OCI-LY1 (cell line): ENCODE results near the gene CREB3L2.

Experiments
- H2AFZ ChIP-seq: fragments of 200-600 bp; sonication (generic), shearing (Covaris generic); 2 replicates; pipeline ENCODE4 v1.6.0; 2014; ENCODE audit warnings: antibody characterized with exemption, mild to moderate bottlenecking, low read length
- H3F3A ChIP-seq: fragments of 200-600 bp; sonication (generic), shearing (Covaris generic); 2 replicates; pipeline ENCODE4 v1.6.0; 2014; ENCODE audit warnings: mild to moderate bottlenecking, antibody characterized with exemption, low read length, moderate library complexity; ENCODE audit not compliant: insufficient read depth
- H3K27ac ChIP-seq: fragments of 200-600 bp; sonication (generic); 2 replicates; pipeline ENCODE4 v1.5.1; 2014; ENCODE audit warnings: low read length, mixed run types, mild to moderate bottlenecking, low read depth; ENCODE audit not compliant: poor library complexity, severe bottlenecking
- H3K27me3 ChIP-seq: fragments of 200-600 bp; sonication (generic); 2 replicates; pipeline ENCODE4 v1.6.0; 2014; ENCODE audit warnings: antibody characterized with exemption, mild to moderate bottlenecking, low read length, moderate library complexity; ENCODE audit not compliant: insufficient read depth
- H3K36me3 ChIP-seq: fragments of 200-600 bp; sonication (generic); 2 replicates; pipeline ENCODE4 v1.6.1; 2014; ENCODE audit warnings: mild to moderate bottlenecking, antibody characterized with exemption, low read length, moderate library complexity, mixed read lengths; ENCODE audit not compliant: insufficient read depth
- H3K4me1 ChIP-seq: fragments of 200-600 bp; sonication (generic); 2 replicates; pipeline ENCODE4 v1.5.1; 2014; ENCODE audit warnings: mild to moderate bottlenecking, low read length, moderate library complexity; ENCODE audit not compliant: insufficient read depth, severe bottlenecking
- H3K4me2 ChIP-seq: fragments of 200-600 bp; sonication (generic), shearing (Covaris generic); 2 replicates; pipeline ENCODE4 v1.6.1; 2014; ENCODE audit warnings: low read length
- H3K4me3 ChIP-seq: fragments of 200-600 bp; sonication (generic); 2 replicates; pipeline ENCODE4 v1.5.1; 2014; ENCODE audit warnings: low read length, low read depth, mild to moderate bottlenecking, mixed read lengths; ENCODE audit not compliant: poor library complexity, severe bottlenecking
- H3K79me2 ChIP-seq: fragments of 200-600 bp; shearing (Covaris generic); 2 replicates; pipeline ENCODE4 v1.6.1; 2016; ENCODE audit warnings: mixed run types, low read length, mixed read lengths; ENCODE audit not compliant: insufficient read depth
- H3K9ac ChIP-seq: fragments of 200-600 bp; sonication (generic), shearing (Covaris generic); 2 replicates; pipeline ENCODE4 v1.6.1; 2014; ENCODE audit warnings: mild to moderate bottlenecking, low read length, mixed read lengths
- H3K9me2 ChIP-seq: fragments of 200-600 bp; sonication (generic), shearing (Covaris generic); 2 replicates; pipeline ENCODE4 v1.6.1; 2014; ENCODE audit warnings: low read depth, mild to moderate bottlenecking, low read length, mixed read lengths
- H3K9me3 ChIP-seq: fragments of 200-600 bp; shearing (Covaris generic); 2 replicates; pipeline ENCODE4 v1.6.1; 2014; ENCODE audit warnings: low read length, mixed read lengths
- H4K20me1 ChIP-seq: fragments of 200-600 bp; sonication (generic), shearing (Covaris generic); 2 replicates; pipeline ENCODE4 v1.6.0; 2016; ENCODE audit warnings: mild to moderate bottlenecking, low read length; ENCODE audit not compliant: insufficient read depth
- CTCF ChIP-seq: fragments of 200-600 bp; sonication (generic), shearing (Covaris generic); IDR thresholded peaks from 2 replicates; pipeline ENCODE4 v1.5.1; 2017; ENCODE audit warnings: mild to moderate bottlenecking, antibody characterized with exemption, low read length, moderate library complexity, mixed read lengths
- EZH2 ChIP-seq: fragments of 200-600 bp; sonication (generic), shearing (Covaris generic); IDR thresholded peaks from 2 replicates; pipeline ENCODE4 v1.8.0; 2017; ENCODE audit warnings: borderline replicate concordance, mixed run types, mild to moderate bottlenecking, antibody characterized with exemption, low read length, moderate library complexity, mixed read lengths

CREB3L2 gene

DNA sequence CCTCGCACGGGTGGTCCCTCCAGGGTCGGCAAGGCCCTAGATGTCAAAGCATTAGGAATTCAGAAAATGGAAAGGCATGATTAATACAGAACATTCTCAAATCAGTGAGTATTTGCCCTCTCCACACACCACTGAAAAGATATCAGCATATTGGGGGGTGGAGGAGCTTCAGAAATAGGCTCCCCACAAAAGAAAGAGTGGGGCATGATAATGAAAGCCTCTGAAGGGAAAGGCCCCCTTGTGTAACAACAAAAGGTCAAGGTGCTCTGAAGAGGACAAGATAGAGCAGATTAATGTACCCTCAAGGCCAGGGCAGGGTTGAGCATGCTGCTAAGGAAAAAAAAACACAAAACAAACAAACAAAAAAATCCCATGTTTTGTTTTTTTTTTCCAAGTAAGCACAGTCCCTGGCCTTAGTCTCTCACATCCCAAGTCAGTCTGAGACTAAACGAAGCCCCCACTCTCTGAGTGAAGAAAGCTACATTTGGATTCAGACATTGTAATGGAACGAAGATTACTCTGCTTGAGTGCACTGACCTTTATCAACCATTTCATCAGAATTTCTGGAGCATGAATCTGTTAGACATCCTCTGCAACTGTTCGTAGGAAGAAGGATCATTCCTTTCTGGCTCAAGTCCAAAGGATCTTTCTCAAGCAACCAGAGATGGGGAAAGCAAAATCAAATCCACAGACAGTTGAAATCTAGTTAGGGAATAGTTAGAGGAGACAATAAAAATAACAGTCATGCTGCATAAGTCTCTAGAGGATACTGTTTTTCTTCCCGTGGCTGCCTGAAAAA, 127.7 kb downstream of the CREB3L2 start:
- Histone ChIP-seq H3K4me3 (no peak overlapping the region), H3F3A (no peaks in the 10 kb centered on the region), H4K20me1 (no peaks in the 10 kb centered on the region), H3K9me2 (no peaks in the 10 kb centered on the region), H3K4me1 (no peaks in the 10 kb centered on the region), H3K27ac (no peak overlapping the region), H3K36me3 (no peaks in the 10 kb centered on the region), H3K27me3 (no peaks in the 10 kb centered on the region; the same call in 1 of the 2 replicates), H3K9ac (no peak overlapping the region), H3K79me2 (no peaks in the 10 kb centered on the region), H3K9me3 (no peaks in the 10 kb centered on the region), H2AFZ (no peak overlapping the region), H3K4me2 (no peak overlapping the region)
- TF ChIP-seq EZH2 (no peak), CTCF (no peak)

DNA sequence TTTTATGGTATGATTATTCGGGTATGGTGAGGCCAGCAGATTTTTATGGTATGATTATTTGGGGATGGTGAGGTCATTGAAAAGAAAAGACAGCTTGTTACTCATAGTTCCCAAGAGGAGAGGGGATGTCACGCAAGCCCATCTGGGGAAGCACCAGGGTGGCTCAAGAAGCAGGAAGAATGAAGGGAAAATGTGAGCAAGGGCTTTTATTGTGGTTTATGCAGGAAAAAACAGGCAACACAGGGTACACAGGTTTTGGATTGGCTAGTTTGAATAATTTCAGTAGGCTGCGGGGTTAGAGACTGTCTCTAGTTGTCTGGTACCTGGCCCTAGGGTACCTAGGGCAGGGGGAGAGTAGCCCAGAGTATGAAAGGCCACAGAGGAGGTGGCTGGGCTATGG, 128.4 kb downstream of the CREB3L2 start:
- Histone ChIP-seq H3K4me3 (no peak overlapping the region), H3K27ac (no peak overlapping the region), H3K36me3 (no peaks in the 10 kb centered on the region), H3K79me2 (no peaks in the 10 kb centered on the region), H4K20me1 (no peaks in the 10 kb centered on the region), H2AFZ (no peak overlapping the region), H3F3A (no peaks in the 10 kb centered on the region), H3K4me2 (no peak overlapping the region), H3K27me3 (no peaks in the 10 kb centered on the region; the same call in 1 of the 2 replicates), H3K4me1 (no peaks in the 10 kb centered on the region), H3K9me2 (no peaks in the 10 kb centered on the region), H3K9me3 (no peaks in the 10 kb centered on the region), H3K9ac (no peak overlapping the region)
- TF ChIP-seq CTCF (no peak), EZH2 (no peak)

- no peaks in the 10 kb centered on the region for H4K20me1 ChIP-seq
- H3K9me3 ChIP-seq, result no peaks in the 10 kb centered on the region; the same call in 1 of the 2 replicates
- no peaks in the 10 kb centered on the region for H3K4me1 ChIP-seq
- H3K4me2 ChIP-seq, result no peak overlapping the region
- no peak overlapping the region for H3K4me3 ChIP-seq
- no peak overlapping the region for H3K27ac ChIP-seq
- H2AFZ ChIP-seq, result no peak overlapping the region
- peaks cover 2% of the 10 kb centered on the region; the same call in 1 of the 2 replicates for H3K27me3 ChIP-seq
- no peaks in the 10 kb centered on the region for H3F3A ChIP-seq
- no peaks in the 10 kb centered on the region for H3K9me2 ChIP-seq
- TF ChIP-seq EZH2, result no peak
- TF ChIP-seq CTCF, result no peak
- no peak overlapping the region for H3K9ac ChIP-seq
- H3K36me3 ChIP-seq, result no peaks in the 10 kb centered on the region
- no peaks in the 10 kb centered on the region for H3K79me2 ChIP-seq
These were observed 130.5 kb downstream of the CREB3L2 start for GRCh38 chr7:137871170-137871915.
